ENCODE results near the gene KLK15.

DNA sequence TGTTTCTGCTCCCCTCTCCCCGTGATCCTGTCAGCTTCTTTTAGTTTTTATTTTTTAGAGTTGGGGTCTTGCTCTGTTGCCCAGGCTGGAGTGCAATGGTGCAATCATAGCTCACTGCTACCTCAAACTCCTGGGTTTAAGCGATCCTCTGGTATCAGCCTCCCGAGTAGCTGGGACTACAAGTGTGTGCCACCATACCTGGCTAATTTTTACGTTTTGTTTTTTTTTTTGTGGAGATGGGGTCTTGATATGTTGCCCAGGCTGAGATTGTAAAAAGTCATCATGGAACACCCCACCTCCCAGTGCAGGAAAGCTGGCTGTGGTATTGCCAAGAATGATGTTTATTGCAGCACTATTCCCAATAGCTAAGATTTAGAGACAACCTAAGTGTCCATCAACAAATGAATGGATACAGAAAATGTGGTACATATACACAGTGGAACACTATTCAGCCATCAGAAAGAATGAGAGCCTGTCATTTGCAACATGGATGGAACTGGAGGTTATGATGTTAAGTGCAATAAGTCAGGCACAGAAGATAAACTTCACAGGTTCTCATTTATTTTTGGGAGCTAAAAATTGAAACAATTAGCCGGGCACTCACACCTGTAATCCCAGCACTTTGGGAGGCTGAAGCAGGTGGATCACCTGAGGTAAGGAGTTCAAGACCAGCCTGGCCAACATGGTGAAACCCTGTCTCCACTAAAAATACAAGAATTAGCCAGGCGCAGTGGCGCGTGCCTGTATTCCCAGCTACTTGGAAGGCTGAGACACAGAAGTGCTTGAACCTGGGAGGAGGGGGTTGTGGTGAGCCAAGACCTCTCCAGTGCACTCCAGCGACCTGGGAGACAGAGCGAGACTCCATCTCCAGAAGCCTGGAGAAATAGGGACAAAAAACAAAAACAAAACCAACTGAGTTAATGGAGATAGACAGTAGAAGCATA is 6.6 kb upstream of the KLK15 start:
- TF ChIP-seq RFX5 (IDR thresholded peaks at IDR 0.05) = no peak
- TF ChIP-seq, protein P1, sequence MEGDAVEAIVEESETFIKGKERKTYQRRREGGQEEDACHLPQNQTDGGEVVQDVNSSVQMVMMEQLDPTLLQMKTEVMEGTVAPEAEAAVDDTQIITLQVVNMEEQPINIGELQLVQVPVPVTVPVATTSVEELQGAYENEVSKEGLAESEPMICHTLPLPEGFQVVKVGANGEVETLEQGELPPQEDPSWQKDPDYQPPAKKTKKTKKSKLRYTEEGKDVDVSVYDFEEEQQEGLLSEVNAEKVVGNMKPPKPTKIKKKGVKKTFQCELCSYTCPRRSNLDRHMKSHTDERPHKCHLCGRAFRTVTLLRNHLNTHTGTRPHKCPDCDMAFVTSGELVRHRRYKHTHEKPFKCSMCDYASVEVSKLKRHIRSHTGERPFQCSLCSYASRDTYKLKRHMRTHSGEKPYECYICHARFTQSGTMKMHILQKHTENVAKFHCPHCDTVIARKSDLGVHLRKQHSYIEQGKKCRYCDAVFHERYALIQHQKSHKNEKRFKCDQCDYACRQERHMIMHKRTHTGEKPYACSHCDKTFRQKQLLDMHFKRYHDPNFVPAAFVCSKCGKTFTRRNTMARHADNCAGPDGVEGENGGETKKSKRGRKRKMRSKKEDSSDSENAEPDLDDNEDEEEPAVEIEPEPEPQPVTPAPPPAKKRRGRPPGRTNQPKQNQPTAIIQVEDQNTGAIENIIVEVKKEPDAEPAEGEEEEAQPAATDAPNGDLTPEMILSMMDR (IDR thresholded peaks at IDR 0.05) = no peak
- no peak for TF ChIP-seq CBX2 (IDR thresholded peaks at IDR 0.05; ENCODE audit: borderline replicate concordance, low read depth)

Data from A549 (cell line).